Vagina (tissue), 2 donors: ENCODE results near the gene DOK3. TPM values are rescaled to one million over a fixed set of nuclear protein-coding genes. Genes with fewer than 3 reads are reported as not detected.

ENCODE experiments used
- DNase-seq, 2 donors: peaks; one replicate each; pipeline ENCODE4 v3.0.0-alpha.2; 2017; ENCODE audit errors: extremely low spot score in 2 of 2
- H3K27ac ChIP-seq: fragments of 200-600 bp; sonication (generic); one replicate; pipeline ENCODE4 v1.5.1; 2019
- H3K27me3 ChIP-seq: fragments of 200-600 bp; sonication (generic); one replicate; pipeline ENCODE4 v1.5.1; 2019
- H3K36me3 ChIP-seq, 2 donors: fragments of 200-600 bp; sonication (generic); one replicate each; pipeline ENCODE4 v1.5.1; 2017 to 2019
- H3K4me1 ChIP-seq: fragments of 200-600 bp; sonication (generic); one replicate; pipeline ENCODE4 v1.5.1; 2019
- H3K4me3 ChIP-seq, 2 donors: fragments of 200-600 bp; sonication (generic); 1 replicate in 1 of 2; 2 replicates in 1 of 2; pipeline ENCODE4 v1.5.1; 2016 to 2019
- H3K9me3 ChIP-seq: fragments of 200-600 bp; sonication (generic); one replicate; pipeline ENCODE4 v1.5.1; 2019
- POLR2A ChIP-seq, 2 donors: fragments of 450-650 bp; IDR thresholded peaks; one replicate each; pipeline ENCODE4 v1.6.1; 2017; ENCODE audit warnings: antibody characterized with exemption in 2 of 2, mild to moderate bottlenecking in 2 of 2, moderate library complexity in 2 of 2
- POLR2AphosphoS5 ChIP-seq, 2 donors: sonication (generic); formaldehyde crosslinking; IDR thresholded peaks; one replicate each; pipeline ENCODE4 v1.9.0; 2017; ENCODE audit warnings: antibody characterized with exemption in 2 of 2, mild to moderate bottlenecking in 2 of 2, low read depth in 1 of 2; ENCODE audit not compliant: insufficient read depth in 1 of 2
- intact Hi-C: fragments of 100-400 bp; cut with DNase I; formaldehyde crosslinking; loops from one replicate; pipeline ENCODE4 v1.15.1; 2023
- total RNA-seq: library from RNA; depleted of rRNA; stranded (reverse); fragments of >200 nt; gene quantifications from one replicate; pipeline ENCODE4 v1.2.3, GENCODE V29; 2016
- TF ChIP-seq, protein P1 (sequence below), 3 experiments: fragments of 450-650 bp in 2 of 3; fragments of 200-600 bp in 1 of 3; sonication (generic) in 1 of 3; IDR thresholded peaks; one replicate each; pipeline ENCODE4 v1.5.1; 2017 to 2019; ENCODE audit warnings: antibody characterized with exemption in 3 of 3, mild to moderate bottlenecking in 2 of 3, moderate library complexity in 2 of 3

DOK3 gene
- total RNA-seq, 1 donor from 2014 or later, result 12.0 TPM

DNA sequence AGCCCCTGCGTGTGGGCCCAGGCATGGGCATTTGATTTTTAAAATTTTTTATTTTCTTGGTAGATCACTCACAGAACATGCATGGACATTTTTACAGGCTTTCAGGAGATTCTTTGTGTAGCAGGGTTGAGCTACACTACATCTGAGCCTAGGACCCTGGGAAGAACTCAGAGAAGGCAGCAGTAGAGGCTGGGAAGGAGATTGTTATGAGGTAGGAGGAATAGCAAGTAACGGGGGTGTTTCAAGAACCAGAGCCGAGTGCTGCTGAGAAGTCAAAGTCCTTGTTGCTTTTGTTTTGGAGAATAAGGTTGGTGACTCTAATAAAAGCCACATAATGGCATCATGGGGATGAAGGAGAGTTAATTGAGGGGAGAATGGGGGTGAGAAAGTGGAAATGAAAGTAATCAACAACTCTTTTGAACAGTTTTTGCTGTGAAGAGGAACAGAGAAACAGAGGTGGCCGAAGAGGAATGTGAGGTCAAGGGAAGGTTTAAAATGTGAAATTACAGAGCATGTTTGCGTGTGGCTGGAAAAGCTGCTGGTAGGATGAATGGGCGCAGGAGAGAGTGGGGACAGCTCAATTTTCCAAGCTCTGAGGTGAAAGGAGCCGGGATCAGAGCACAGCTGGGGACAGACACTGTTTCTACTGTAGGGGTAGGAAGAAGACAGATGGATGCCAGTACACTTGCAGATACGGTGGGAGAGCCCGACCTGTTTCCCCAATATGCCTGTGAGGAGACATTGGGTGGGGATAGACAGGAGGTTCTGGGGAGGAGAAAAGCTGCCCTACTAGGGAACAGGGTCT lies 7.5 kb downstream of the DOK3 start:
- H3K4me3 ChIP-seq, result no peak overlapping the region
- H3K27ac ChIP-seq, result no peak overlapping the region
- intact Hi-C loops, result loop anchor here (2.0 kb wide), 1 partner anchor 111 kb away; no protein-coding TSS in a partner anchor
- TF ChIP-seq, protein P1, sequence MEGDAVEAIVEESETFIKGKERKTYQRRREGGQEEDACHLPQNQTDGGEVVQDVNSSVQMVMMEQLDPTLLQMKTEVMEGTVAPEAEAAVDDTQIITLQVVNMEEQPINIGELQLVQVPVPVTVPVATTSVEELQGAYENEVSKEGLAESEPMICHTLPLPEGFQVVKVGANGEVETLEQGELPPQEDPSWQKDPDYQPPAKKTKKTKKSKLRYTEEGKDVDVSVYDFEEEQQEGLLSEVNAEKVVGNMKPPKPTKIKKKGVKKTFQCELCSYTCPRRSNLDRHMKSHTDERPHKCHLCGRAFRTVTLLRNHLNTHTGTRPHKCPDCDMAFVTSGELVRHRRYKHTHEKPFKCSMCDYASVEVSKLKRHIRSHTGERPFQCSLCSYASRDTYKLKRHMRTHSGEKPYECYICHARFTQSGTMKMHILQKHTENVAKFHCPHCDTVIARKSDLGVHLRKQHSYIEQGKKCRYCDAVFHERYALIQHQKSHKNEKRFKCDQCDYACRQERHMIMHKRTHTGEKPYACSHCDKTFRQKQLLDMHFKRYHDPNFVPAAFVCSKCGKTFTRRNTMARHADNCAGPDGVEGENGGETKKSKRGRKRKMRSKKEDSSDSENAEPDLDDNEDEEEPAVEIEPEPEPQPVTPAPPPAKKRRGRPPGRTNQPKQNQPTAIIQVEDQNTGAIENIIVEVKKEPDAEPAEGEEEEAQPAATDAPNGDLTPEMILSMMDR (IDR thresholded peaks at IDR 0.05), result no peak
- no peak for TF ChIP-seq POLR2AphosphoS5 (IDR thresholded peaks at IDR 0.05; ENCODE audit: insufficient read depth in 1 of 2, low read depth in 1 of 2)
- TF ChIP-seq POLR2A (IDR thresholded peaks at IDR 0.05), result no peak
- no peaks in the 10 kb centered on the region for H3K9me3 ChIP-seq
- H3K27me3 ChIP-seq, result no peaks in the 10 kb centered on the region
- peaks cover 9% of the 10 kb centered on the region for H3K4me1 ChIP-seq
- no peak for DNase-seq
- no peaks in the 10 kb centered on the region for H3K36me3 ChIP-seq

DNA sequence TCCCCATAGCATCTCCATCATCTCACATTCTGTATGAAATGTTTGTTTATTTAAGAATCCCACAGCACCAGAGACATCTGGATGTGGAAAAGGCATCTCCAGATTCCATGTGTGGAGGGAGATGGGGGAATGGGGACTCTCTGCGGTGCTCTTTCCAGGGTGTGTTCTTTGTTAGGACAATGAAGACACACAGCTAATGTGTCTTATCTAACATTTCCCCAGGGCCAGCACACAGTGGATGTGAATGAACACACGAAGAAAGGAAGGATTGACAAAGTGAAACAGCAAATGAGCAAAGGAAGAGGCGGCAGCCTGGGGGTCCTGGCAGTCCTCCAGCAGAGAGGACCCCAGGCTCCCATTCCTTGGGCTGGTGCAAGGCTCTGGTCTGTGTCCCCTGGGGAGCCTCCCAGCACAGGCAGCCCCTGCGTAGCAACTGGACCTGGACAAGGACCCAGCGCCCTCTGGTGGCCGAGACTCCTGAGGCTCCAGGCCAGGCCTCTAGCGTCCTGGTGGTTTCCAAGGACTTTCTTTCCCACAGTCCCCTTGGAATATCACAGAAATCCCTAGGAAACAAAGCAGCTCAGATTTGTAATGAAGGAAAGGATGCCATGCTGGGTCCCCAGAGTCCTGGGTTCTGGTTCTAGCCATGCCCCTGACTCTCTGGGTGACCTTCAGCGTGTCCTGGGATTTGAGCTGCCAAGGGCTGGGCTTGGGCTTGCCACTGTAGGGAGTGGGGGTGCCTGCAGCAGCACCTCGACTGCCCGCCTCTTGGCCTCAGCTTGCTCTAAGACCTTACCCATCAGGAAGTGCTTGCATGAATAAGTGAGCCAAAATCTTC lies 8.7 kb downstream of the DOK3 start:
- Histone ChIP-seq H3K4me1 (peaks cover 20% of the 10 kb centered on the region), H3K27me3 (no peaks in the 10 kb centered on the region), H3K36me3 (no peaks in the 10 kb centered on the region), H3K4me3 (no peak overlapping the region), H3K27ac (no peak overlapping the region), H3K9me3 (no peaks in the 10 kb centered on the region)
- intact Hi-C loops, result loop anchor here (2.0 kb wide), 1 partner anchor 110 kb away; no protein-coding TSS in a partner anchor
- TF ChIP-seq POLR2A (IDR thresholded peaks at IDR 0.05) (no peak), POLR2AphosphoS5 (IDR thresholded peaks at IDR 0.05; ENCODE audit: insufficient read depth in 1 of 2, low read depth in 1 of 2) (peak in 1 of 2 donors; percentile 56)
- TF ChIP-seq, protein P1 (IDR thresholded peaks at IDR 0.05), result peak; percentile 93 to 98 (median 94)
- DNase-seq, result no peak

DNA sequence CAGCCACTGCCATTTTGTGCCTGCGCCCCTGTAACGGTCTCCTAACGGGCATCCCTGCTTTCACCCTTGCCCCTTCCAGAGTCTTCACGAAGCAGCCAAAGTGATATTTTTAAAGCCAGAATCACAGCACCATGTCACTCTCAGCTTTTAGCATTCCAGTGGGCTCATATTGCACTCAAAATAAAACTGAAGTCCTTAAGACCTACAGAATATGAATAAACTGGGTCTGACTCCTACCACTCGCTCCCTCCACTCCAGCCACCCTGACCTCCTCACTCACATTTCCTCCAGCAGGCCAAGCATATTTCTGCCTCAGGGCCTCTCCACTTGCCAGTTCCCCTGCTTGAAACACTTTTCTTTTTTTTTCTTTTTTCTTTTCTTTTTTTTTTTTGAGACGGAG lies 9.8 kb downstream of the DOK3 start:
- H3K9me3 ChIP-seq, result no peaks in the 10 kb centered on the region
- peaks cover 31% of the 10 kb centered on the region for H3K4me1 ChIP-seq
- no peaks in the 10 kb centered on the region for H3K27me3 ChIP-seq
- intact Hi-C loops, result loop anchor here (2.0 to 5.0 kb wide), 2 partner anchors 43 to 109 kb away; no protein-coding TSS in a partner anchor
- no peaks in the 10 kb centered on the region for H3K36me3 ChIP-seq
- DNase-seq, result no peak
- TF ChIP-seq POLR2A (IDR thresholded peaks at IDR 0.05) (no peak), POLR2AphosphoS5 (IDR thresholded peaks at IDR 0.05; ENCODE audit: insufficient read depth in 1 of 2, low read depth in 1 of 2) (no peak)
- TF ChIP-seq, protein P1 (IDR thresholded peaks at IDR 0.05), result no peak
- no peak overlapping the region for H3K4me3 ChIP-seq
- H3K27ac ChIP-seq, result no peak overlapping the region

DNA sequence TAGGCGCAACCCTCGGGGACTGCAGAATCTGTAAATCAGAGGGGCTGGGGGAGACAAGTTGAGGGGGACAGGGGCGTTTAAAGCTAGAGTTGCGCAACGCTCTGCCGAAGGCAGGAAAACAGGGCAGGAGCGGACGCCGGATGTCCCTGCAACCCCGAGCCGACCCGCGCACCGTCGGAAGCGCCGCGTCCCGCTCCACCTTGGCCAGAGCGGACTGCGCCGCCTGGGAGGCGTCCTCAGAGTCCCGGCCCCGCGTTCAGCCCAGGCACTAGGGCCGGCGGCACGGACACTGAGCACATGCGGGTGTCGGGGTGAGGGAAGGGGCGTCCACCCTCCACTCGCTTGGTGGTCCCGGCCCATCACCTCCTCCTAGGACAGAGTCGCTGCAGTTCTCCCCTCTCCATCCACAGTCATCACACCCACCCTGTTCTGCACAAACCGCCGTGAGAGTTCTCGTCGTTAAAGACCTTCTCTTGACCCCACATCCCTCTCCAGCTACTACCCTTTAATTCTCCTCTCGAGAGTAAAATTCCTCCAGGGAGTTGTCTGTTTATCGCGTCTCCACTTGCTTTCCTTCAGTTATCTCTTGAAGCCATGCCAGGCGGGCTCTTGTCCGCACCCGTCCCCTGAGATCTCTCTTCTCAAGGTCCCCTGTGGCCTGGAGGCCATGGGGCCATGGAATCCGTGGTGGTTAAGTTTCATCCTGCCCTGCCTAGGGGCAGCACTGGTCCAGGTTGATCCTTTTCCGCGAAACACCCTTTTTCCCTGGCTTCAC lies 11.4 kb downstream of the DOK3 start:
- no peak for DNase-seq
- Histone ChIP-seq H3K9me3 (no peaks in the 10 kb centered on the region), H3K27me3 (no peaks in the 10 kb centered on the region), H3K36me3 (no peaks in the 10 kb centered on the region), H3K4me1 (peaks cover 47% of the 10 kb centered on the region), H3K4me3 (peak overlapping the region; percentile 73 to 91), H3K27ac (peak overlapping the region; percentile 85)
- TF ChIP-seq POLR2AphosphoS5 (IDR thresholded peaks at IDR 0.05; ENCODE audit: insufficient read depth in 1 of 2, low read depth in 1 of 2), result no peak
- TF ChIP-seq, protein P1 (IDR thresholded peaks at IDR 0.05), result no peak
- intact Hi-C loops, result loop anchor here (5.0 kb wide), 1 partner anchor 41 kb away; no protein-coding TSS in a partner anchor
